Lung (tissue), 12 donors: ENCODE measurements around the gene PAPLN. TPM values are rescaled to one million over a fixed set of nuclear protein-coding genes. Genes with fewer than 3 reads are reported as not detected.
"Not testable (repeated sequence)": the region's sequence is repeated elsewhere in the genome, so short reads cannot be mapped to it uniquely, and the experiment has no call there.

Experiments used
- ATAC-seq: fragments of 200-7000 bp; cut with Tn5 transposase; one replicate; pipeline ENCODE4 v1.9.1; 2020; ENCODE audit warnings: moderate number of reproducible peaks; ENCODE audit not compliant: insufficient read depth, low FRiP score
- DNase-seq, 3 donors: peaks; one replicate each; pipeline ENCODE4 v3.0.0-alpha.2; 2013 to 2017
- H3K27ac ChIP-seq, 2 donors: one replicate each; pipeline ENCODE4 v1.5.1; 2013; ENCODE audit warnings: mild to moderate bottlenecking in 2 of 2, moderate library complexity in 2 of 2, control low read depth in 1 of 2, inconsistent platforms in 1 of 2, low read depth in 1 of 2, low read length in 1 of 2
- H3K27me3 ChIP-seq, 3 donors: one replicate each; pipeline ENCODE4 v1.5.1; 2013; ENCODE audit warnings: low read length in 2 of 3; ENCODE audit not compliant: control insufficient read depth in 3 of 3, insufficient read depth in 3 of 3
- H3K36me3 ChIP-seq, 4 donors: one replicate each; pipeline ENCODE4 v1.5.1; 2013; ENCODE audit warnings: low read length in 4 of 4, mild to moderate bottlenecking in 1 of 4, moderate library complexity in 1 of 4; ENCODE audit not compliant: control insufficient read depth in 4 of 4, insufficient read depth in 4 of 4
- H3K4me1 ChIP-seq, 5 donors: one replicate each; pipeline ENCODE4 v1.5.1; 2013; ENCODE audit warnings: low read length in 5 of 5, mild to moderate bottlenecking in 2 of 5, moderate library complexity in 1 of 5; ENCODE audit not compliant: control insufficient read depth in 5 of 5, insufficient read depth in 5 of 5
- H3K4me3 ChIP-seq: one replicate; pipeline ENCODE4 v1.5.1; 2013; ENCODE audit warnings: mild to moderate bottlenecking, control low read depth, moderate library complexity
- H3K9ac ChIP-seq, 2 donors: one replicate each; pipeline ENCODE4 v1.5.1; 2013; ENCODE audit warnings: low read length in 2 of 2, control low read depth in 1 of 2; ENCODE audit not compliant: insufficient read depth in 1 of 2
- H3K9me3 ChIP-seq, 4 donors: one replicate each; pipeline ENCODE4 v1.5.1; 2013; ENCODE audit warnings: low read length in 3 of 4, mild to moderate bottlenecking in 1 of 4, moderate library complexity in 1 of 4; ENCODE audit not compliant: control insufficient read depth in 4 of 4, insufficient read depth in 3 of 4
- WGBS, 2 donors: extraction: QIAGEN DNeasy Blood & Tissue Kit; methylation state at CpG; one replicate each; pipeline ENCODE4 v1.1.7; 2013; 5-methylcytosine and 5-hydroxymethylcytosine counted together
- polyA plus RNA-seq, 2 donors: library from polyadenylated mRNA; stranded (reverse); fragments of 200-250 nt; gene quantifications; one replicate each; pipeline ENCODE4 v1.2.1, GENCODE V29; 2013
- total RNA-seq, 2 donors: library from RNA; depleted of rRNA in 1 of 2; stranded (reverse); fragments of >200 nt in 1 of 2; gene quantifications; one replicate each; pipeline ENCODE4 v1.2.1, GENCODE V29; 2014 to 2021
- TF ChIP-seq, protein P1 (sequence below): IDR thresholded peaks from 2 replicates; pipeline ENCODE4 v1.5.1; 2012; ENCODE audit warnings: mild to moderate bottlenecking; ENCODE audit errors: control extremely low read depth, extremely low read depth
- donor health status: control.
- donor health status: control.
- donor health status: Bipolar disorder and iron deficiency.
- donor health status: healthy.
- donor health status: DM: yes; HTN: yes; CAD: no.

The PAPLN gene
- total and polyA plus RNA-seq, 4 donors, result 2.9 to 18.0 (median 8.3) TPM

DNA sequence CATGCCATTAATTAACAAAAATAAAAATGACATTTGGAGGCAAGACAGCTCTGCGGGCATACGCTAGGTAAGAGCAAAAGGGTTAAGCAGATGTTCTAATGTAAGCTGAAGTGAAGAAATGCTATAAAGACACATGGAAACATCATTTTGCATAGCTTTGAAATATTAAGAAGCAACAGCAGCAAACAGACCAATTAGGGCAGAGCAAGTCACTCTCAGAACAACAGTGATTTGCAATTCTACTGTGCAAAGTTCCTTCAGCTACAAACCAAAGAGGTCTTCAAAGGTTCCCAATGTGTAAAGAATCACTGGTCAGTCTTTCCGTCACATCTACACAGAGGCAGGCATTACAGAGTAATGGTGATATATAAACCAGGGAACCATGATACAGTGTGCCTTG, 68.2 kb downstream of the PAPLN start:
- 66 to 81% methylated on average over 3 of the region's 3 CpGs for WGBS, 2 donors
- TF ChIP-seq, protein P1, sequence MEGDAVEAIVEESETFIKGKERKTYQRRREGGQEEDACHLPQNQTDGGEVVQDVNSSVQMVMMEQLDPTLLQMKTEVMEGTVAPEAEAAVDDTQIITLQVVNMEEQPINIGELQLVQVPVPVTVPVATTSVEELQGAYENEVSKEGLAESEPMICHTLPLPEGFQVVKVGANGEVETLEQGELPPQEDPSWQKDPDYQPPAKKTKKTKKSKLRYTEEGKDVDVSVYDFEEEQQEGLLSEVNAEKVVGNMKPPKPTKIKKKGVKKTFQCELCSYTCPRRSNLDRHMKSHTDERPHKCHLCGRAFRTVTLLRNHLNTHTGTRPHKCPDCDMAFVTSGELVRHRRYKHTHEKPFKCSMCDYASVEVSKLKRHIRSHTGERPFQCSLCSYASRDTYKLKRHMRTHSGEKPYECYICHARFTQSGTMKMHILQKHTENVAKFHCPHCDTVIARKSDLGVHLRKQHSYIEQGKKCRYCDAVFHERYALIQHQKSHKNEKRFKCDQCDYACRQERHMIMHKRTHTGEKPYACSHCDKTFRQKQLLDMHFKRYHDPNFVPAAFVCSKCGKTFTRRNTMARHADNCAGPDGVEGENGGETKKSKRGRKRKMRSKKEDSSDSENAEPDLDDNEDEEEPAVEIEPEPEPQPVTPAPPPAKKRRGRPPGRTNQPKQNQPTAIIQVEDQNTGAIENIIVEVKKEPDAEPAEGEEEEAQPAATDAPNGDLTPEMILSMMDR, result no peak

DNA sequence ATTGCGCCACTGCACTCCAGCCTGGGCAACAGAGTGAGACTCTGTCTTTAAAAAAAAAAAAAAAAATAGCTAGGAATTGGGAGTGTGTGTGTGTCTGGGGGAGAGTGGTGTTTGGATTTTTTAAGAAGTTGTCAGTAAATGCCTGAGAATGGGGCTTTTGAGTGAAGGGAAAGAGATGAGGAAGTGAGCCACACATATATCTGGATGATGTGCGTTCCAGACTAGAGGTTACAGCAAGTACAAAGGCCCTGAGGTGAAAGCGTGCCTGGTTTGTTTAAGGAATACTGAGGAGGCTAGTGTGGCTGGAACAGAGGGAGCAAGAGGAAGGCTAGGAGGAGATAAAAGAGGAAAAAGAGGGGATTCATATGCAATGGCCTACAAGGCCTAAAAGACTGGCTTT, 70.0 kb downstream of the PAPLN start:
- no peaks in the 10 kb centered on the region for H3K27me3 ChIP-seq
- DNase-seq (no peak), ATAC-seq (no peak)
- peaks cover 0 to 2% (median 0%) of the 10 kb centered on the region in 5 donors for H3K4me1 ChIP-seq
- H3K4me3 ChIP-seq, result no peak overlapping the region
- peaks cover 0 to 1% (median 0%) of the 10 kb centered on the region in 4 donors for H3K9me3 ChIP-seq
- H3K27ac ChIP-seq, result no peak overlapping the region
- no peak overlapping the region for H3K9ac ChIP-seq
- TF ChIP-seq, protein P1, result no peak
- 96 to 98% methylated on average over 3 of the region's 3 CpGs for WGBS, 2 donors
- H3K36me3 ChIP-seq, result no peaks in the 10 kb centered on the region

More for the DNA sequence above, 68.2 kb downstream of the PAPLN start:
- no peak overlapping the region for H3K4me3 ChIP-seq
- no peaks in the 10 kb centered on the region for H3K27me3 ChIP-seq
- no peak overlapping the region for H3K27ac ChIP-seq
- H3K9me3 ChIP-seq, result no peaks in the 10 kb centered on the region
- DNase-seq (no peak), ATAC-seq (no peak)
- no peaks in the 10 kb centered on the region for H3K4me1 ChIP-seq
- no peak overlapping the region for H3K9ac ChIP-seq
- H3K36me3 ChIP-seq, result peaks cover 0 to 2% (median 0%) of the 10 kb centered on the region in 4 donors

DNA sequence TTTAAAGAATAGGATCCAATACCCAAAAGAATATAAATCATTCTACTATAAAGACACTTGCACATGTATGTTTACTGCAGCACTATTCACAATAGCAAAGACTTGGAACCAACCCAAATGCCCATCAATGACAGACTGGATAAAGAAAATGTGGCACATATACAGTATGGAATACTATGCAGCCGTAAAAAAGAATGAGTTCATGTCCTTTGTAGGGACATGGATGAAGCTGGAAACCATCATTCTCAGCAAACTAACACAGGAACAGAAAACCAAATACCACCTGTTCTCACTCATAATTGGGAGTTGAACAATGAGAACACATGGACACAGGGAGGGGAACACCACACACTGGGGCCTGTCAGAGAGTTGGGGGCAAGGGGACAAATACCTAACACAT, 71.9 kb downstream of the PAPLN start:
- not testable (repeated sequence) for H3K9me3 ChIP-seq, H3K27me3 ChIP-seq, ATAC-seq, DNase-seq, H3K27ac ChIP-seq, H3K4me3 ChIP-seq, H3K36me3 ChIP-seq, H3K4me1 ChIP-seq, H3K9ac ChIP-seq
- 83 to 87% methylated on average over 1 of the region's 1 CpG for WGBS, 2 donors

DNA sequence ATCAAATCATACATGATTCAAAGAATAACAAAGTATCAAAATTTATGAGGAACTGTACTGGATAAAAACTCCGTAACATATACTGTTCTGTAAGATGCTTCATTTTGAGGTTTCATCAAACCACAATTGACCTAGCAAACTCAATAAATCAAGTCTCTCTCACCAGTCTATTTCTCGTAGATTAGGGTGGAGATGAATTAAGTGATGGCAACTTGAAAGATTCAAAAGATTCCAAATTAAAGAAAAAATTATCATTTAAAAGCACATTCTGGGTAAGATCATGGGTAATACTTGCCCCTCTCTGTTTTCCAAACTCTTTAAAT, 74.4 kb downstream of the PAPLN start:
- DNase-seq (no peak), ATAC-seq (no peak)
- Histone ChIP-seq H3K27me3 (no peaks in the 10 kb centered on the region), H3K9me3 (peaks cover 0 to 2% (median 0%) of the 10 kb centered on the region in 4 donors), H3K4me3 (no peak overlapping the region), H3K9ac (no peak overlapping the region), H3K4me1 (peaks cover 0 to 3% (median 0%) of the 10 kb centered on the region in 5 donors), H3K36me3 (no peaks in the 10 kb centered on the region), H3K27ac (no peak overlapping the region)
- WGBS, 2 donors, result 40 to 56% methylated on average over 2 of the region's 2 CpGs
- TF ChIP-seq, protein P1, result no peak
